Measurements from ENCODE around the gene FKBP15. TPM values are rescaled to one million over a fixed set of nuclear protein-coding genes. Genes with fewer than 3 reads are reported as not detected.

The FKBP15 gene
- total and polyA plus RNA-seq, 2 experiments from 2014 or later = 7.7 to 13.7 TPM

DNA sequence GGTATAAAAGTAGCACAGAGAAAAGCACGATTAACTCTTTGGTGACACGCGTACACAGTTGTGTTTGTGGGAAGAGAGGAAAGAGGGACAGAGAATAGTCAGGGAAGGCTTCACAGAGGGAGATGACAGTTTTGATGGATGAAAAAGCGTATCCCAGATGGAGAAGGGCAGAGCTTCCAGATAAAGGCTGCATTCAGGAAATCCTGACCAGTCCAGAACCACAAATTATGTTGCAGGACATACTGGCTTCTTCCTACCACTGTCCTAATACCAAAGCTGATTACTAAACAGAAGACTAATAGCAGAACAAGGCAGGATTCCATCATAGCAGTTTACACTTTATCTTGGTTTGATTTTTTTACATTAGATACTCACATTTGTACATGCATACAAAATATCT, 35.8 kb downstream of the FKBP15 start:
- Histone ChIP-seq H3K4me2 (no peak overlapping the region), H3K27me3 (no peaks in the 10 kb centered on the region), H3K27ac (no peak overlapping the region), H3K4me1 (ENCODE audit: insufficient read depth) (no peaks in the 10 kb centered on the region), H4K20me1 (ENCODE audit: insufficient read depth, poor library complexity, severe bottlenecking) (no peaks in the 10 kb centered on the region), H2AFZ (no peak overlapping the region), H3K36me3 (replicated peaks; ENCODE audit: insufficient read depth, low read depth) (no peaks in the 10 kb centered on the region), H3K79me2 (no peaks in the 10 kb centered on the region), H3K9me2 (replicated peaks; ENCODE audit: insufficient read depth) (no peaks in the 10 kb centered on the region), H3K9me3 (ENCODE audit: low read depth) (no peaks in the 10 kb centered on the region), H3K4me3 (no peak overlapping the region)
- no peak for TF ChIP-seq EZH2 (IDR thresholded peaks at IDR 0.05; ENCODE audit: borderline replicate concordance)
- TF ChIP-seq, protein P1, sequence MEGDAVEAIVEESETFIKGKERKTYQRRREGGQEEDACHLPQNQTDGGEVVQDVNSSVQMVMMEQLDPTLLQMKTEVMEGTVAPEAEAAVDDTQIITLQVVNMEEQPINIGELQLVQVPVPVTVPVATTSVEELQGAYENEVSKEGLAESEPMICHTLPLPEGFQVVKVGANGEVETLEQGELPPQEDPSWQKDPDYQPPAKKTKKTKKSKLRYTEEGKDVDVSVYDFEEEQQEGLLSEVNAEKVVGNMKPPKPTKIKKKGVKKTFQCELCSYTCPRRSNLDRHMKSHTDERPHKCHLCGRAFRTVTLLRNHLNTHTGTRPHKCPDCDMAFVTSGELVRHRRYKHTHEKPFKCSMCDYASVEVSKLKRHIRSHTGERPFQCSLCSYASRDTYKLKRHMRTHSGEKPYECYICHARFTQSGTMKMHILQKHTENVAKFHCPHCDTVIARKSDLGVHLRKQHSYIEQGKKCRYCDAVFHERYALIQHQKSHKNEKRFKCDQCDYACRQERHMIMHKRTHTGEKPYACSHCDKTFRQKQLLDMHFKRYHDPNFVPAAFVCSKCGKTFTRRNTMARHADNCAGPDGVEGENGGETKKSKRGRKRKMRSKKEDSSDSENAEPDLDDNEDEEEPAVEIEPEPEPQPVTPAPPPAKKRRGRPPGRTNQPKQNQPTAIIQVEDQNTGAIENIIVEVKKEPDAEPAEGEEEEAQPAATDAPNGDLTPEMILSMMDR (IDR thresholded peaks at IDR 0.05; ENCODE audit: poor library complexity) = no peak
- no peak for TF ChIP-seq EZH2phosphoT487 (IDR thresholded peaks at IDR 0.05; ENCODE audit: low read depth, severe bottlenecking, unreplicated experiment)
- no peak for DNase-seq (ENCODE audit: low spot score)
- WGBS (ENCODE audit: low lambda C conversion rate, missing lambda C conversion rate) = 92% methylated on average over 4 of the region's 4 CpGs

DNA sequence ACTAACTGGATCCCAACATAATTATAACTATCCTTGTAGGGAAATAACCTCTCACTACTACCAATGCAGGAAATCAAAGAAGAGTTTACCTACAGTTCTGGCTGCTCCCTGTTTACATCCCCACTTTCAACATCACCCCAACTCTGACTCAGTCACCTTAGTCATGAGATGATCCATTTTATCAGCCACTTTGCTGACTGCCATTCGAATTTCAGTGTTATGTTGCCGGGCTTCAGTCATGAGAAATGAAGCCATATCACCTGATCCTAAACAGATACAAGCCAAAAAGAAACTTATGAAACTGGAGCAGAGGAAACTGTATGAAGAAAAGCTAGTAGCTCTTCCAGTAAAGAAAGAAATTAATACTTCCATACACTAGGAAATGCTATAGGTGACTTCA, 36.5 kb downstream of the FKBP15 start:
- Histone ChIP-seq H3K27ac (no peak overlapping the region), H3K4me1 (ENCODE audit: insufficient read depth) (peaks cover 3% of the 10 kb centered on the region), H3K9me2 (replicated peaks; ENCODE audit: insufficient read depth) (no peaks in the 10 kb centered on the region), H3K4me3 (no peak overlapping the region), H3K79me2 (no peaks in the 10 kb centered on the region), H3K9me3 (ENCODE audit: low read depth) (no peaks in the 10 kb centered on the region), H2AFZ (no peak overlapping the region), H3K36me3 (replicated peaks; ENCODE audit: insufficient read depth, low read depth) (no peaks in the 10 kb centered on the region), H3K27me3 (no peaks in the 10 kb centered on the region), H4K20me1 (ENCODE audit: insufficient read depth, poor library complexity, severe bottlenecking) (no peaks in the 10 kb centered on the region), H3K4me2 (no peak overlapping the region)
- TF ChIP-seq, protein P1 (IDR thresholded peaks at IDR 0.05; ENCODE audit: poor library complexity) = no peak
- TF ChIP-seq EZH2phosphoT487 (IDR thresholded peaks at IDR 0.05; ENCODE audit: low read depth, severe bottlenecking, unreplicated experiment) (no peak), EZH2 (IDR thresholded peaks at IDR 0.05; ENCODE audit: borderline replicate concordance) (no peak)
- WGBS (ENCODE audit: low lambda C conversion rate, missing lambda C conversion rate) = 92% methylated on average over 2 of the region's 2 CpGs
- DNase-seq (ENCODE audit: low spot score) = no peak

DNA sequence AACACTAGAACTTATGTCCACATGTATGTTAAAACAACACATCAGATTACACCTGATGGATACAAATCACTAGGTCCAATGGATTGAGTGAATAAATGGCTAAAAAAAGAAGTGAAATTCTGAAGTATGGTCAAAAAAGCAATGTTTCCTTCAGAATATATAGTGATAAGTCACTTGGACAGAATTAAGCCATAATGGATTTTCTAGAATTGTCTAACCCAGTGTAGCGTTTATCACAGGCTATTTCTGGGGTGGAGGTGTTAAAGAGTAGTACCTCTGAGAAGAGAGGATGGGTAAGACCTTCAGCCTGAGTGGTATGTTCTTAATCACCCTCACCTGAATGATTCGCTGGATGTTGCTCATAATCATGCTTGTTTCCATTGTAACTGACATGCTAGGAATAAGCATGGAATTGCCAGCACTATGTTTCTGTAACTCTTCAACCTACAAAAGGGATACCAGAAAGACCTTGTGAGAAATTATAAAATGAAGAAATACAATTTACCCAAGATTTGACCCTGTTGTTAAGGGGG, 37.1 kb downstream of the FKBP15 start:
- Histone ChIP-seq H3K4me2 (no peak overlapping the region), H3K4me1 (ENCODE audit: insufficient read depth) (peaks cover 3% of the 10 kb centered on the region), H3K36me3 (replicated peaks; ENCODE audit: insufficient read depth, low read depth) (no peaks in the 10 kb centered on the region), H3K9me2 (replicated peaks; ENCODE audit: insufficient read depth) (no peaks in the 10 kb centered on the region), H3K9me3 (ENCODE audit: low read depth) (no peaks in the 10 kb centered on the region), H4K20me1 (ENCODE audit: insufficient read depth, poor library complexity, severe bottlenecking) (no peaks in the 10 kb centered on the region), H3K4me3 (no peak overlapping the region), H3K27ac (no peak overlapping the region), H2AFZ (no peak overlapping the region), H3K79me2 (no peaks in the 10 kb centered on the region), H3K27me3 (no peaks in the 10 kb centered on the region)
- WGBS (ENCODE audit: low lambda C conversion rate, missing lambda C conversion rate) = 100% methylated on average over 2 of the region's 2 CpGs
- DNase-seq (ENCODE audit: low spot score) = no peak
- TF ChIP-seq, protein P1 (IDR thresholded peaks at IDR 0.05; ENCODE audit: poor library complexity) = no peak
- TF ChIP-seq EZH2phosphoT487 (IDR thresholded peaks at IDR 0.05; ENCODE audit: low read depth, severe bottlenecking, unreplicated experiment) = no peak

GRCh38 chr9:113181165-113181564, 39.9 kb downstream of the FKBP15 start:
- Histone ChIP-seq H3K9me3 (ENCODE audit: low read depth) (no peaks in the 10 kb centered on the region), H3K27ac (no peak overlapping the region), H3K36me3 (replicated peaks; ENCODE audit: insufficient read depth, low read depth) (no peaks in the 10 kb centered on the region), H2AFZ (no peak overlapping the region), H3K4me2 (no peak overlapping the region), H4K20me1 (ENCODE audit: insufficient read depth, poor library complexity, severe bottlenecking) (no peaks in the 10 kb centered on the region), H3K27me3 (no peaks in the 10 kb centered on the region), H3K4me1 (ENCODE audit: insufficient read depth) (peaks cover 3% of the 10 kb centered on the region), H3K4me3 (no peak overlapping the region), H3K79me2 (no peaks in the 10 kb centered on the region), H3K9me2 (replicated peaks; ENCODE audit: insufficient read depth) (no peaks in the 10 kb centered on the region)
- DNase-seq (ENCODE audit: low spot score) = no peak
- TF ChIP-seq EZH2 (IDR thresholded peaks at IDR 0.05; ENCODE audit: borderline replicate concordance) (no peak), EZH2phosphoT487 (IDR thresholded peaks at IDR 0.05; ENCODE audit: low read depth, severe bottlenecking, unreplicated experiment) (no peak)
- TF ChIP-seq, protein P1 (IDR thresholded peaks at IDR 0.05; ENCODE audit: poor library complexity) = no peak

Measured in hepatocyte (in vitro differentiated cells).